GM12878 (cell line): Measurements from ENCODE around the gene ENTREP3. TPM values are rescaled to one million over a fixed set of nuclear protein-coding genes. Genes with fewer than 3 reads are reported as not detected.

Experiments
- BACH1 ChIP-seq: fragments of 450-650 bp; IDR thresholded peaks from 2 replicates; pipeline ENCODE4 v1.6.1; 2017; ENCODE audit warnings: mild to moderate bottlenecking, borderline replicate concordance
- E2F8 ChIP-seq: fragments of 450-650 bp; IDR thresholded peaks from 2 replicates; pipeline ENCODE4 v1.6.1; 2018; ENCODE audit warnings: mild to moderate bottlenecking, low read depth, moderate library complexity; ENCODE audit not compliant: partially characterized antibody
- E4F1 ChIP-seq: fragments of 450-650 bp; IDR thresholded peaks from 2 replicates; pipeline ENCODE4 v1.6.1; 2018; ENCODE audit warnings: borderline replicate concordance, mild to moderate bottlenecking; ENCODE audit not compliant: partially characterized antibody
- GATAD2B ChIP-seq: fragments of 450-650 bp; conservative IDR thresholded peaks from 2 replicates; pipeline ENCODE4 v1.6.1; 2017; ENCODE audit warnings: low read depth, mild to moderate bottlenecking, moderate library complexity
- HDAC6 ChIP-seq: fragments of 200-600 bp; sonication (generic); IDR thresholded peaks from one replicate; pipeline ENCODE4 v1.8.0; 2017; ENCODE audit warnings: antibody characterized with exemption; ENCODE audit not compliant: unreplicated experiment
- HSF1 ChIP-seq: fragments of 150-350 bp; IDR thresholded peaks from 2 replicates; pipeline ENCODE4 v1.6.1; 2014; ENCODE audit warnings: mild to moderate bottlenecking, low read depth, low read length
- IKZF1 ChIP-seq: fragments of 450-650 bp; conservative IDR thresholded peaks from 2 replicates; pipeline ENCODE4 v1.6.1; 2017; ENCODE audit warnings: antibody characterized with exemption, mild to moderate bottlenecking
- MLLT1 ChIP-seq: fragments of 450-650 bp; IDR thresholded peaks from 2 replicates; pipeline ENCODE4 v1.6.1; 2016; ENCODE audit warnings: mild to moderate bottlenecking
- MXI1 ChIP-seq: fragments of 150-350 bp; IDR thresholded peaks from 2 replicates; pipeline ENCODE4 v1.6.1; 2011; ENCODE audit warnings: low read depth, mild to moderate bottlenecking, inconsistent platforms, low read length, improper control_type of control experiment
- NFIC ChIP-seq: IDR thresholded peaks from 2 replicates; pipeline ENCODE4 v1.6.1; 2012; ENCODE audit warnings: low read depth, mild to moderate bottlenecking, inconsistent platforms, low read length, moderate library complexity
- RELA ChIP-seq: fragments of 450-650 bp; IDR thresholded peaks from 2 replicates; pipeline ENCODE4 v1.8.0; 2014; ENCODE audit warnings: borderline replicate concordance; ENCODE audit not compliant: partially characterized antibody
- RELB ChIP-seq: fragments of 450-650 bp; IDR thresholded peaks from 2 replicates; pipeline ENCODE4 v1.6.1; 2017; ENCODE audit warnings: low read depth, mild to moderate bottlenecking, moderate library complexity
- REST ChIP-seq: IDR thresholded peaks from 2 replicates; pipeline ENCODE4 v1.6.1; 2012; ENCODE audit warnings: mild to moderate bottlenecking, low read depth, low read length
- TCF7 ChIP-seq: IDR thresholded peaks from 2 replicates; pipeline ENCODE4 v1.6.1; 2014; ENCODE audit warnings: antibody characterized with exemption, borderline replicate concordance
- polyA plus RNA-seq, 11 experiments: library from polyadenylated mRNA; depleted of rRNA in 4 of 11; unstranded in 6 of 11; stranded (reverse) in 5 of 11; fragments of >200 nt; fragmentation: Nextera tagmentation in 4 of 11; fragmentation: Illumina TruSeq in 1 of 11; extraction: Ambion mirVana in 4 of 11; extraction: Trizol in 1 of 11; gene quantifications; 1 replicate in 1 of 11; 2 replicates in 10 of 11; pipeline versions ENCODE4 v1.2.1 to v1.2.3, GENCODE V29; 2011 to 2016; ENCODE audit warnings: inconsistent platforms in 2 of 11, missing spikeins in 2 of 11, low read depth in 1 of 11
- total RNA-seq, 4 experiments: library from RNA; depleted of rRNA in 3 of 4; stranded (reverse); fragments of >200 nt in 3 of 4; fragmentation: Illumina TruSeq in 1 of 4; extraction: Trizol in 1 of 4; gene quantifications; 2 replicates each; pipeline versions ENCODE4 v1.2.1 to v1.2.3, GENCODE V29; 2013 to 2021

Gene ENTREP3
- total and polyA plus RNA-seq, 10 of the 15 experiments (the other 5 are each of a cell fraction or from before 2014, with no cell fraction given), result 1.7 to 31.8 (median 3.9) TPM

- TF ChIP-seq E4F1 (no peak), REST (0 out of 2 replicates have a peak, but pooled peaks have one; percentile 7), BACH1 (peak; percentile 59; the same call in 1 of the 2 replicates), NFIC (no peak), E2F8 (peak; percentile 98), HSF1 (no peak), RELA (peak; percentile 28), MLLT1 (no peak), GATAD2B (peak; percentile 81), HDAC6 (no peak), TCF7 (no peak), MXI1 (peak; percentile 69; the same call in 1 of the 2 replicates), RELB (no peak), IKZF1 (peak; percentile 84)
These were observed 22.0 kb upstream of the ENTREP3 start, which contains the start of gene HCN3 (continued) for GRCh38 chr1:155277070-155277901.
